Measurements from ENCODE around the gene PC.

- TF ChIP-seq, protein P1, sequence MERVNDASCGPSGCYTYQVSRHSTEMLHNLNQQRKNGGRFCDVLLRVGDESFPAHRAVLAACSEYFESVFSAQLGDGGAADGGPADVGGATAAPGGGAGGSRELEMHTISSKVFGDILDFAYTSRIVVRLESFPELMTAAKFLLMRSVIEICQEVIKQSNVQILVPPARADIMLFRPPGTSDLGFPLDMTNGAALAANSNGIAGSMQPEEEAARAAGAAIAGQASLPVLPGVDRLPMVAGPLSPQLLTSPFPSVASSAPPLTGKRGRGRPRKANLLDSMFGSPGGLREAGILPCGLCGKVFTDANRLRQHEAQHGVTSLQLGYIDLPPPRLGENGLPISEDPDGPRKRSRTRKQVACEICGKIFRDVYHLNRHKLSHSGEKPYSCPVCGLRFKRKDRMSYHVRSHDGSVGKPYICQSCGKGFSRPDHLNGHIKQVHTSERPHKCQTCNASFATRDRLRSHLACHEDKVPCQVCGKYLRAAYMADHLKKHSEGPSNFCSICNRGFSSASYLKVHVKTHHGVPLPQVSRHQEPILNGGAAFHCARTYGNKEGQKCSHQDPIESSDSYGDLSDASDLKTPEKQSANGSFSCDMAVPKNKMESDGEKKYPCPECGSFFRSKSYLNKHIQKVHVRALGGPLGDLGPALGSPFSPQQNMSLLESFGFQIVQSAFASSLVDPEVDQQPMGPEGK (CRISPR knock-in tag; IDR thresholded peaks at IDR 0.05; ENCODE audit: borderline replicate concordance), result no peak
- TF ChIP-seq, protein P2, sequence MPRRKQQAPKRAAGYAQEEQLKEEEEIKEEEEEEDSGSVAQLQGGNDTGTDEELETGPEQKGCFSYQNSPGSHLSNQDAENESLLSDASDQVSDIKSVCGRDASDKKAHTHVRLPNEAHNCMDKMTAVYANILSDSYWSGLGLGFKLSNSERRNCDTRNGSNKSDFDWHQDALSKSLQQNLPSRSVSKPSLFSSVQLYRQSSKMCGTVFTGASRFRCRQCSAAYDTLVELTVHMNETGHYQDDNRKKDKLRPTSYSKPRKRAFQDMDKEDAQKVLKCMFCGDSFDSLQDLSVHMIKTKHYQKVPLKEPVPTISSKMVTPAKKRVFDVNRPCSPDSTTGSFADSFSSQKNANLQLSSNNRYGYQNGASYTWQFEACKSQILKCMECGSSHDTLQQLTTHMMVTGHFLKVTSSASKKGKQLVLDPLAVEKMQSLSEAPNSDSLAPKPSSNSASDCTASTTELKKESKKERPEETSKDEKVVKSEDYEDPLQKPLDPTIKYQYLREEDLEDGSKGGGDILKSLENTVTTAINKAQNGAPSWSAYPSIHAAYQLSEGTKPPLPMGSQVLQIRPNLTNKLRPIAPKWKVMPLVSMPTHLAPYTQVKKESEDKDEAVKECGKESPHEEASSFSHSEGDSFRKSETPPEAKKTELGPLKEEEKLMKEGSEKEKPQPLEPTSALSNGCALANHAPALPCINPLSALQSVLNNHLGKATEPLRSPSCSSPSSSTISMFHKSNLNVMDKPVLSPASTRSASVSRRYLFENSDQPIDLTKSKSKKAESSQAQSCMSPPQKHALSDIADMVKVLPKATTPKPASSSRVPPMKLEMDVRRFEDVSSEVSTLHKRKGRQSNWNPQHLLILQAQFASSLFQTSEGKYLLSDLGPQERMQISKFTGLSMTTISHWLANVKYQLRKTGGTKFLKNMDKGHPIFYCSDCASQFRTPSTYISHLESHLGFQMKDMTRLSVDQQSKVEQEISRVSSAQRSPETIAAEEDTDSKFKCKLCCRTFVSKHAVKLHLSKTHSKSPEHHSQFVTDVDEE (CRISPR knock-in tag; IDR thresholded peaks at IDR 0.05), result no peak
- no peak for TF ChIP-seq ZNF565 (CRISPR knock-in tag; conservative IDR thresholded peaks at IDR 0.05; ENCODE audit: low read depth)
These were observed 47.5 kb downstream of the PC start for GRCh38 chr11:66910669-66911068.
